Stimulated activated CD8-positive, alpha-beta memory T cell treated with anti-CD3 and anti-CD28 coated beads, Interleukin-12 subunit alpha, Interleukin-12 subunit beta, amount 100 ng/mL, for 1 hour (primary cell): ENCODE data around the gene PTPRB.
"Not testable (repeated sequence)": the region's sequence is repeated elsewhere in the genome, so short reads cannot be mapped to it uniquely, and the experiment has no call there.

Experiments used
- DNase-seq: peaks from one replicate; pipeline ENCODE4 v3.0.0-alpha.2; 2020; ENCODE audit warnings: low read depth

Gene PTPRB

DNA sequence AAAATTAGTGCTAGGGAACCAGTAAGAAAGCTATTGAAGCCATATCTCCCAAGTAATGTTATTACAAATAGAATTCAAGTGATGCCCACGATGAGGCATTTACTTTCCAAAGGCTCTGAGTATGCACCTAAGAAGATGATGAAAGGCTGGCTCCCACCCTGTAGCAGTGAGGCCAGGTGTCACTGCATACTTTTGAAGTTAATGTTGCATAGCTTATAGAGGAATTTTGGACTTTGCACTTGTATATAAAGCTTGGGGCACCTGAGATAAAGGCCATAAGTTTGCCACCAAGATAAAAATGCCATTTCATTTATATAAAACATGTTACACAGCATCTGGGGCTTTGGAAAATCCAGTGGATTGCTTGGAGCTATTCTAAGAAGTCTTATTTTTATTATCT, 96.2 kb downstream of the PTPRB start:
- no peak for DNase-seq

DNA sequence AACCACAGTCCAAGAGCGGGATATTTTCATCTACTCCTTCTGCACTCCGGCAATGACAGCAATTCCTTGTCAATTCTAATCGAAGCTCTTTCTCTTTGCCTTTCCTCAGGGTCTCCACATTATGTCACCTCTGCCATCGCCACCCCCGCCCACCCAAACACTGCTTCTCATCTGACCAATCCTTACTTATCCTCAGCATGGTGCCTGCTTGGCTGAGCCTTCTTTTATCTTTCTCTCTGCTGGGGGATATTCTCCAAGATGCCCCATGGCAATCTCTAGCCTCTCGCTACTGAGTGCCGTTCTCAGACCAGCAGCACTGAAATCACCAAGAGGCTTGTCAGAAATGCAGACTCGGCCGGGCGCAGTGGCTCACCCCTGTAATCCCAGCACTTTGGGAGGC, 100.6 kb downstream of the PTPRB start:
- no peak for DNase-seq

DNA sequence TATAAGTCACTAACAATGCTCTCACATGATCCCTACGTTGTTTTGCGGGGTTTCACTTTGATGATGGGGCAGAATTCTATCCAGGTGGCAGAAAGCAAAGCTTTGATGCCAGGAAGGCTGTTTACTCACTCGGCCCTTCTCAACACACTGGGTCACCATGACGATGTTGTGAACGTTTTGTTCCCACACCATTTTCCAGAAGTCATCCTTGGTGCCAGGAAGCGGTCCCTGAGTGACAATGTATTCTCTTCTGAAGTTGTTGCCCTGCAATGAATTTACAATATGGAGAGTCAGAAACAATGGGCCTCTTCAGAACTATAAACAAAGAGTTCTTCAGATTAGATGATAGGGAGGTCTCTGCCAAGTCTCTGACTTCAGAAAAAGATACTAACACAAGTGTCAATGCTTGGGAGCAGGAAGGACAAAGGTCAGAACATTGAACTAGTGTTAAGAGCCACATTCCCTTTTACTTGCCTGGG, 101.3 kb downstream of the PTPRB start:
- DNase-seq: no peak

DNA sequence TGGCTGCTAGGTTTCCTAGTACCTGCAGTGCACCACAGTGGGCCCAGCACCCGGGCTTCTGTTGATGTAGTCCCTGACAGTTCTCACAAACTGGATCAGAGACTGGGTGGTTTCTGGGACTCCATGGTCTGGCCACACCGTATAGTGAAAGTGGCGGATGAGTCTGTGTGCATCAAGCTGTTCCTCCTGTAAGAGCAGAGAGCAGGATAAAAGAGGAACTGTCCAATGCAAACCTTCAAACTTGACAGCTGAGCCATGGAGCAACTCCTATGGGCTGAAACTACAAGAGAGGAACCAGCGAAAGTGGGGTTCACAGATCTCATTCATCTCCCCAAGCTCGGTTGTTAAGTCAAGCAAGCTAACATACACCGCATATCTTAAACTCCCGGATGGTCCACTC, 102.8 kb downstream of the PTPRB start:
- no peak for DNase-seq

DNA sequence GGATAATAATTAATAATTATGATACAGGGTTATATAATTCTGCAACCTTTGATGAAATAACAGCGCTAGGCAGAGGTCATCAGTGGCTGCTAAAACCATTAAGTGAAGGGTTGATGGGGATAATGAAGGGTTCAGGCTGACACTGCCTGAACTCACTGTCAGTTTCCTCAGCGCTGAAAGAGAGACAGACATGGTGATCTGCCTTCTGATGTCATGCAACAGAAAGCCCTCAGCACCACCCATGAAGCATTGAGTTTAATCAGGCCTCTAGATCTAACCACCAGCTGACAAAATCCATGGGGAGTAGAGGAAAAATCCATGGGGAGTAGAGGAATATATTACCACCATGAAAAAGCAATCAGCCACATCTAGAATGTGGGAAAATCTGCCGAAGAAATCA, 107.6 kb downstream of the PTPRB start:
- no peak for DNase-seq

DNA sequence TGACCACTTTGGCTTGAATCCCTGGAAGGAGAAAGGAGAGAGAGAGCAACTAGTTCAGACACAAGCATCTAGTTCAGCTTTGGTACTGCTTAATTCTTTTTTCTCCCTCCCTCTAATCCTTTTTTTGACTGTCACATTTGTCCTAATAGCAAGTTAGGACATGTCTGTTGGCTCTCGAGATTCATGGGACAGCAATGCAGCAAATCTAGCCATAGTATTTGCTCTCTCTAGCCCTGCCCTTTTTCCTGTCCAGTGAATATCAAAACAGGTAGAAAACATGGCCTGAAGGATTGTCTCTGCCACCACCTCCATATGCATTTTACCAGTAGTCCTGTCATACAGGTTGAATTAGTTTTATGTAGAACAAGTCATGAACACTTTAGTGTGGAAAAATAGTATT, 116.4 kb downstream of the PTPRB start:
- no peak for DNase-seq

DNA sequence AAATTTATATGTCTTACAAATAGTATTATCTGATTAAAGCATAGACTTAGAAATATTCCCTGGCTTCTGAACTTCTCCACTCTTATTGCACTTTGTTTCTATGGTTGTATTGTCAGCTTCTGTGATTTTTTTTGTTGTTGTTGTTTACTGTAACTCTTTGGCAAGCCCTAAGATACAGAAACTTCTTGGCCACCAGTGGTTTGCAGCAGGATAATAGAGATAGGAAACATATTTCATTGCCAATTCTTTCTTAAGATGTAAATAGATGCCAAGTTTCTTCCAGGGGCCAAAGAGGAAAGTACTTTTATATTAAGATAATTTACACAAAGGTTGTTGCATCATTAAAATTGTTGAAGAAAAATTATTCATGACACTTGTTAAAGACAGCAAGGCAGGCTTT, 123.8 kb downstream of the PTPRB start:
- no peak for DNase-seq

DNA sequence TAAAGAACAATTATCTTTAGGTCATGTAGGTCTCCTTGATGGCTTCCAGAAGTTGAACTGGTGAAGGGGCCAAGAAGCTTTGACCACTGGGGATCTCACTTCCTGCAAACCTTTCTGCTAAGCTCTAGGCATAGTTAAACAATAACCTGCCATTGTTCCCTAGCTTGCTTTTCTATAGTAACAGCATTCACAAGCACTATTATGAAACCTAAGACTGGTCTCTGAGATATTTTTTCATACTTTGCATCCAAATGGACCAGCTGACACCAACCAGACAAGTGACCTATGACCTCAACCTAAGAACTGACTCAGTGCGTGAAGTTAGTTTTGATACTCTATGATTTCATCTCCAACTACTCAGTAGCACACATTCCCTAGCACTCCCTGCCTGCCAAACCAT, 129.1 kb downstream of the PTPRB start:
- DNase-seq: no peak

DNA sequence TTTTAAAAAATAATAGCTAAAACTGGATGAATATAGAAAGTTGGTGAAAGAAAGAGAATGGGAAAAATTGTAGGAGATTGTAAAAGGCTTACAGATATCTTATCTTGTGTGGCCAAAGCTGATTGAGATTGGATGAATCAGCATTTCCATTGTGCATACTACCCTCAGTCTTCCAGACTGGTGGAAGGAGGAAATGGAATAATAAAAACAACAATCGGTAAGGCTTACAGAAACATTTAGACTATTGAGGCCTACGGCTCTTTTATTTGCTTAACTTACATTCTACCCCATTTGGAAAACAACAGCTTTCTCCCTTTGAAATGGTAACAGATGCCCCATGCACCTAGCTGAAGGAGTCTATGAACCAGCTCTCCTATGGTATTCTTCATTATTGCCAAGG, 129.8 kb downstream of the PTPRB start:
- DNase-seq: no peak

DNA sequence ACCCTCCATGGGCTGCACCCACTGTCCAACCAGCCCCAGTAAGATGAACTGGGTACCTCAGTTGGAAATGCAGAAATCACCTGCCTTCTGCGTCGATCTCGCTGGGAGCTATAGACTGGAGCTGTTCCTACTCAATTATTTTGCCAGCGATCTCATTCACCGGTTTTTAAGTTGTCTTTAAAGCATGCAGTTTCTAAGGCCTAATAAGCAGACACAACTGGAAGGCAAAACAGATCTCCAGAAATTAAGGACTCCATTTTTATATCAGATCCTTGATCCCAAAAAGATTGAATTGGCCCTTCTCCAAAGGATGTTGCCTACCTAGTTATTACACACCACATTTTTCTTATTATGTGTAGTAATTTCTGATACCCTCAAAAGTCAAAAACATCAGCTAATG, 139.7 kb downstream of the PTPRB start:
- no peak for DNase-seq

DNA sequence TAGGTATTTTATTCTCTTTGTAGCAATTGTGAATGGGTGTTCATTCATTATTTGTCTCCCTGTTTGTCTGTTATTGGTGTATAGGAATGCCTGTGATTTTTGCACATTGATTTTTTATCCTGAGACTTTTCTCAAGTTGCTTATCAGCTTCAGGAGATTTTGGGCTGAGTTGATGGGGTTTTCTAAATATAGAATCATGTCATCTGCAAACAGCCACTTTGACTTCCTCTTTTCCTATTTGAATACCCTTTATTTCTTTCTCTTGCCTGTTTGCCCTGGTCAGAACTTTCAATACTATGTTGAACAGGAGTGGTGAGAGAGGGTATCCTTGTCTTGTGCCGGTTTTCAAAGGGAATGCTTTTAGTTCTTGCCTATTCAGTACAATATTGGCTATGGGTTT, 144.3 kb downstream of the PTPRB start:
- DNase-seq: not testable (repeated sequence)

DNA sequence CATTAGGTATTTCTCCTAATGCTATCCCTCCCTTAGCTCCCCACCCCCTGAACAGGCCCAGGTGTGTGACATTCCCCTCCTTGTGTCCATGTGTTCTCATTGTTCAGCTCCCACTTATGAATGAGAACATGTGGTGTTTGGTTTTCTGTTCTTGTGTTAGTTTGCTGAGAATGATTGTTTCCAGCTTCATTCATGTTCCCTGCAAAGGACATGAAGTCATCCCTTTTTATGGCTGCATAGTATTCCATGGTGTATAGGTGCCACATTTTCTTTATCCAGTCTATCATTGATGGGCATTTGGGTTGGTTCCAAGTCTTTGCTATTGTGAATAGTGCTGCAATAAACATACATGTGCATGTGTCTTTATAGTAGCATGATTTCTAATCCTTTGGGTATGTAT, 146.3 kb downstream of the PTPRB start:
- DNase-seq: not testable (repeated sequence)

DNA sequence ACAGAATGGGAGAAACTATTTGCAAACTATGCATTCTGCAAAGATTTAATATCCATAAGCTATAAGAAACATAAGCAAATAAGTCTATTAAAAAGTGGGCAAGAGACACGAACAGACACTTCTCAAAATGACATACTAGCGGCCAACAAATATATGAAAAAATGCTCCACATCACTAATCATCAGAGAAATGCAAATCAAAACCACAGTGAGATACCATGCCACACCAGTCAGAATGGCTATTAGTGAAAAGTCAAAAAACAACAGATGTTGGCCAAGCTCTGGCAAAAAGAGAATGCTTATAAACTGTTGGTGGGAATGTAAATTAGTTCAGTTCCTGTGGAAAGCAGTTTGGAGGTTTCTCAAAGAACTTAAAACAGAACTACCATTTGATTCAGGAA, 149.8 kb downstream of the PTPRB start:
- DNase-seq: no peak

DNA sequence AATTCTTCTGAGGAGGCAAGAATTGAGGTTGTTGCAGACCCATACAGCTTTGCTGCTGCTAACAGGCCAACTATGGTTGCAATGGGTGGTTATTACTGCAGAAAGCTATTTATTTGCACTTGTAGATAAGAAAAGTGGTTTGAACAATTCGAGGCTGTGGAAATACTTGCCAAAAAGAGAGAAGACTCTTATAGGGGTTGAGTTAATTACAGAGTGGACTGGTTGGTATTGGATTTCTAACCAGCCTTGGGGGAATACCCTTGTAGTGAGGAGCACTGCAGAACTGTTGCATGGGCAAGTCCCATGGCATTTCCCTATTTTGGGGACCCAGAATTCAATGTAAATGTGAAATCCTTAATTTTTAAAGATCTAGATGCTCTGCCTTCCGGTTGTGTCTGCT, 150.6 kb downstream of the PTPRB start:
- no peak for DNase-seq

DNA sequence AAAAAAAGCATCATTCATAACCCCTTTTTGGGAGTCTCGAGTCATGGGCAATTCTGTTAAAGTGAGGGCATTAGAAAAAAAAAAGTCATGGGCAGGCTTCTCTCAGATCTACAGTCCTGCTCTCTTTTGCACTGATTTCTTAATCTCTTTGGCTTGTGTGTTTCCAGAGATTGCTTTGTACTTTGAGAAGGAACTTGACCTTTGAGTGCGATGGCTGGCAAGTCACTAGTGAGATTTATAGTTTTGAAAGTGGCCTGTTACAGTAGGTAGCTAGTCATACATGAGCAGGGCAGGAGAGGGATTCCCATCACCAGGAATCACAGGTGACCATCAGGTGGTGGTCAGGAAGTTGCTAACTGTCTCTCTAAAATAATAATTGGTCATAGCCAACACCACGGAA, 151.5 kb downstream of the PTPRB start:
- no peak for DNase-seq

DNA sequence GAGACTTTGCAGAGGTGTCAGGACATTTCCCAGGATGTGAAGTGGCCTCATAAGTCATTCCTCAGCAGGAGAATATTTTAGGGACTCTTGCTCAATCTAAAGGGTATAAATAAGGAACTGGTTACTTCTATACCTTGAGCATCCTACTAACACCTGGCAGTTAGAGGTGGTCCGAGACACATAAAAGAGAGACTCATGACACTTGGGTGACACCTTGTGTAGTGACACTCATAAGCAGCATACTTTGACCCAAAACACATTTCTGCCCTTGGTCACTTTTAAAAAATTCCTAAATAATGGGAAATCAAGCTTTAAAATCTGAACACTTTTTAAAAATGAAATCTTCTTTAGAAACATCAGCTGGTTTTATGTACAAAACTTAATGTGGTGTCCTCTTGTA, 152.8 kb downstream of the PTPRB start:
- no peak for DNase-seq

DNA sequence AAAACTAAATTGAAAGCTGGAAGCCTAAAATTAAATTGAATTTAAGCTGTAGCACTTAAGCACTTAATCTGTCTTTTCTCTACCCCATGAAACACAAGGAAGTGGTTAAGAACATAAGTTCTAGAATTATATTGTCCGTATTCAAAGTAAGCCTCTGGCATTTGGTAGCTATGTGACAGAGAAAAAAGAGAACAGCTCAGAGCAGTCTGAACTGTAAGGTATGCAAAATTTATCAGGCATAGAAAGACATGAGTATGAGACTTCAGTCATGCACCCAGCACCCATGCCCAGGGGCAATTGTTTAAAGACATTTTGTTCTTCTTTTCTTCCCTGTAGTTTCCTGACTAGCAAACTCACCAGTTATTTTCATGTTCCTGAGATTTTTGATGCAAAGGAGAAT, 154.5 kb downstream of the PTPRB start:
- DNase-seq: no peak

DNA sequence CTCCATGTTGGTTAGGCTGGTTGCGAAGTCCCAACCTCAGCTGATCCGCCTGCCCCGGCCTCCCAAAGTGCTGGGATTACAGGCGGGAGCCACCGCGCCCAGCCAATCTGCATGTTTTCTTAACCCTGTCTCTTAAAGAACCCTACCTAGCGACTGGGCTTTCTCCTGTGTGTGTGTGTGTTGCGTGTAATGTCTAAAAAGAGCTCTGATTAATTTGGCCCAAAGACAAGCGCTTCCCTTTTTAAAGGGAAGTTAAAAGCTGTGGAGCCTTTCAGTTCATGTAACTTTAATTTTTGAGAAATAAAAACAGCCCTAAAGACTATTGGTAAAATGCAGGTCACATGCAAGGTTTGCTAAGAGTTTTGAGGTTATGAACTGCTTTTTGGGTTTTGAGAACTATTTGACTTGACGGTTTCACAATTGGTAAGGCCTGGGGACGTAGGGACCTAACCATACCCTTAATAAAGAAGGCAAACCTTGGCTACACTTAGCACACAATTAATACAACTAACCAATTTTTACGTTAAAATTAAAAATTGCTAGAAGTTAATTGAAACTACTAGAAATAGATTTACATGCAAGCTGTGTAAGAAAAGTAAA, 167.9 kb downstream of the PTPRB start:
- DNase-seq: no peak

DNA sequence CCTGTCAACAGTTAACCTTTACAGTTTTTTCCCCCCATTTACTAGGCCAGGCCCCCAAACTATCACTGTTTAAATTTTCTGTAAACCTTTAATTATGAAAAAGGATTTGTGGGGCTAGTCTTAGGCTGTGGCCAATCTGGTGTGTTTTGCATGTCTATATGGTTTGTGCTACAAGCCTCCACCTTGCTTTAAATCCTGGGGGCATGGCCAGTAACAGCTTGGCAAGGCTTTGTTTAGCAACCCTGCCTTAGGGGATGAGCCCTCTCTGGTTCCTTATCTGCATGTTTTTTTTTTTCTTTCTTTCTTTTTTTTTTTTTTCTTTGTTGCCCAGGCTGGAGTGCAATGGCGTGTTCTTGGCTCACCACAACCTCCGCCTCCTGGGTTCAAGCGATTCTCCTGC, 168.5 kb downstream of the PTPRB start:
- DNase-seq: no peak

DNA sequence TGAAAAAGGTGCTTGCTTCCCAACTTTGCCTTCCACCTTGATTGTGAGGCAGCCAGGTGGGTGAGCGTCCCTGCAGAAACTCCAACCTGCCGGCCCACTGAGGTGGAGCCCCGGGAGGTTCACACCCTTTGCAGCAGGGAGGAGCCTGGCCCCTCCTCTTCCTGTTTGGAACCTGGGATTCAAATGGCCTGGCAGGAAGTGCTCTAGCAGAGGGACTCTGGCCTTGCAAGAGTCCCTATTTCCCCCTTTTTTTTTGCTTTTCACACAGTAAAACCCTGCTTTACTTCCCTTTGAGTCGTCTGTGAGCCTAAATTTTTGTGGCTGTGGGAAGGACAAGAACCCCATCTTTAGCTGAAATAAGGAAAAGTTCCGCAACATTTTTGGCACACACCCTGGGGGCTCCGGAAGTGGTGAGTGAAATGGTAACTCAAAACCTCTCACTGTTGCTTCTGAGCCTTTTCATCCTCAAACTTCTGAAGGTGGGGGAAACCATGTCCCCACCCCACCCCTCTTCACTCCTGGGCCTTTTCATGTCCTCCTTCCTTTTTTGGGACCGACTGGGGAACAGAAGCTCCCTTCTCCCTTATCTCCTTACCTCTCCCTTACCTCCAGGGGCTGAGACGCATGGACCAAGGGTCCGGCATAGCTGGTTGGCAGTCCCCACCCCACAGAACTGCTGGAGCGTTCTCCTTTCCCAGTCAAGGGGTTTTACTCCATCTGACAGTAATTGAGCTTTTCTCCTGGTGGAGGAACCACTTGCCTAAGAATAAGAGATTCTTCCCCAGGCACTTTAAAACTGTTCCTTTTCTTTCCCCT, 169.1 kb downstream of the PTPRB start:
- no peak for DNase-seq

DNA sequence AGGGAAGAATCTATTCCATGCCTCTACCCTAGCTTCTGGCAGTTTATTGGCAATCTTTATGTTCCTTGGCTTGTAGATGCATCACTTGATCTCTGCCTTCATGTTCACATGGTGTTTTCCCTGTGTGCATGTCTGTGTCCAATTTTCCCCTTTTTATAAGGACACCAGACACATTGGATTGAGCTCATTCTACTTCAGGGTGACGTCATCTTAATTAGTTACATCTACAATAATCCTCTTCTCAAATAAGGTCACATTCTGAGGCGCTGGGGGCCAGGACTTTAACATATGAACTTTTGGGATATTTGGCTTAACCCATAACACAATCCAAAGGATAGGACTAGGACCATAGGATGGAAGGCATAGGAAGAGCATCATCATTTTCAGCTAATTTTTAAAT, 169.8 kb downstream of the PTPRB start:
- DNase-seq: no peak

DNA sequence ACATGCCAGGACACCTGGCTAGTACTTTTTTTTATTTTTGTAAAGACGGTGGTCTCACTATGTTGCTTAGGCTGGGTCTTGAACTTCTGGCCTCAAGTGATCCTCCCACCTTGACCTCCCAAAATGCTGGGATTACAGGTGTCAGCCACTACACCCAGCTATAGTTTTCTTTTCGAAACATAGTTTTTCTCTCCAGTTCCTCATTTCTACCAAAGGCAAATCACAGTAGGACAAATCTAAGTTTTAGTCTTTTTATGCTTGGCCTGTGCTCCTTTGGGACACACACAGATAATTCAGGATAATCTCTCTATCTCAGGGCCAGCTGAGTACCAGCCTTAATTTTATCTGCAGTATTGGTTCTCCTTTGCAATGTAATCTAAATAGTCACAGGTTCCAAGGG, 170.5 kb downstream of the PTPRB start:
- no peak for DNase-seq
